Effector CD8-positive, alpha-beta T cell (primary cell): Measurements from ENCODE around the gene RNPS1.
"Not testable (repeated sequence)": the region's sequence is repeated elsewhere in the genome, so short reads cannot be mapped to it uniquely, and the experiment has no call there.

ENCODE experiments used
- DNase-seq: peaks from one replicate; lab custom pipeline; 2025; lab: John Stamatoyannopoulos, UW

The RNPS1 gene

GRCh38 chr16:2282866-2283555 lies 15.1 kb upstream of the RNPS1 start:
- no peak for DNase-seq

- no peak for DNase-seq
Observed at GRCh38 chr16:2282262-2282661, 14.3 kb upstream of the RNPS1 start.

- no peak for DNase-seq
Observed at GRCh38 chr16:2280981-2281542, 13.1 kb upstream of the RNPS1 start.

- DNase-seq = no peak
Observed at GRCh38 chr16:2280461-2280860, 12.5 kb upstream of the RNPS1 start.

- DNase-seq = no peak
Observed at GRCh38 chr16:2278956-2279800, 11.3 kb upstream of the RNPS1 start.

- DNase-seq = no peak
Observed at GRCh38 chr16:2278272-2278608, 10.3 kb upstream of the RNPS1 start.

- DNase-seq = no peak
Observed at GRCh38 chr16:2277466-2278271, 9.7 kb upstream of the RNPS1 start.

GRCh38 chr16:2276368-2277195 lies 8.7 kb upstream of the RNPS1 start:
- DNase-seq = no peak

GRCh38 chr16:2275476-2276367 lies 7.8 kb upstream of the RNPS1 start:
- DNase-seq = no peak

- no peak for DNase-seq
Observed at GRCh38 chr16:2273931-2274330, 6.0 kb upstream of the RNPS1 start.

- no peak for DNase-seq
Observed at GRCh38 chr16:2273484-2273883, 5.6 kb upstream of the RNPS1 start.

GRCh38 chr16:2271848-2272461 lies 4.0 kb upstream of the RNPS1 start:
- DNase-seq = no peak

- no peak for DNase-seq
Observed at GRCh38 chr16:2270588-2271470, 2.9 kb upstream of the RNPS1 start.

GRCh38 chr16:2270070-2270462 lies 2.1 kb upstream of the RNPS1 start:
- no peak for DNase-seq

- DNase-seq = not testable (repeated sequence)
Observed at GRCh38 chr16:2267505-2267912, 417 bp downstream of the RNPS1 start.

- not testable (repeated sequence) for DNase-seq
Observed at GRCh38 chr16:2266887-2267286, 1.0 kb downstream of the RNPS1 start.

- not testable (repeated sequence) for DNase-seq
Observed at GRCh38 chr16:2263026-2263425, 4.9 kb downstream of the RNPS1 start.

GRCh38 chr16:2260250-2260649 lies 7.7 kb downstream of the RNPS1 start:
- no peak for DNase-seq

- not testable (repeated sequence) for DNase-seq
Observed at GRCh38 chr16:2258530-2258929, 9.4 kb downstream of the RNPS1 start.
